ENCODE data around the gene ZIC1. TPM values are rescaled to one million over a fixed set of nuclear protein-coding genes. Genes with fewer than 3 reads are reported as not detected.

The ZIC1 gene
- total RNA-seq, 3 donors from 2014 or later = 0.48 TPM; not detected in 2

DNA sequence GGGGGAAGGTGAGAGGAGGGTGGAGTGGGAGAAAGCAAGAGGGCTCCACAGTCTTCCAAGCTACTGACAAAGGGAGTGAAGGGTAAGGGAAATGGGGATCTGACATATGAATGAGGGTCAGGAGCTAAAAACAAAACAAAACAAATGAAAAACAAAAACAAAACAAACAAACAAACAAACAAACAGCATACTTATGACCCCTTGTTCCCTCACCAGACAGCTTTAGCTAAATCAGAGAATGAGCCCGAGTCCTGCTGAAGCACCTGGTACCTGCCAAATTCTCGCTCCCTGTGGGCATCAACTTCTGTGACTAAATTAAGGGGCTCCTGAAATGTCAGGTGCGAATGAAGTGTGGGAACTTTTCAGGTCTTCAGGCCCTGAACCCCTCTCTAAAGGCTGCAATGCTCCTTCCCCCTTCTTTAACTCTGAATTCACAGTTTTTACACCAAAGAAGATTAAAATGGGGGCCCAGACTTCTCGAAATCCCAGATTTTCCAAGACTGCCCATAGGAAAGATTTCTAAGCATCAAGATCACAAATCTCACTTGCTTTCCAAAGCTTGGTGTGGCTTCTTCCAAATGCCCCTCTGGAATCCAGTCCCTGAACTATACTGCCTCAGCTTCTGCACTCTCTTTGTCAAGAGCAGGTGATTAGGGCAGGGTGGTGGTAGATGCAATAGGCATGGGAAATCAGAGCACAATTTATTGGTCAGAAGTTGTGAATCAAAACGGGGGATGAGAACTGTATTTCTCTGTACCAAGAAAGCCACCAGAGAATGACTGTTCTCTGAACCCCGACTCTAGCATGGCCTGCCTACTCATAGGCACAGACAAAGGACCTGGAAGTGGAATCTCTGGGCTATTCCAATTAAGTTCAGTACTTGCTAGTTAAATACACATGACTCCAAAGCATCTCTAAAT, 43.7 kb upstream of the ZIC1 start:
- intact Hi-C loops (cut with DNase I, micrococcal nuclease) = no loop called here
- Histone ChIP-seq H3K9me3 (no peaks in the 10 kb centered on the region), H3K36me3 (ENCODE audit: low read depth) (no peaks in the 10 kb centered on the region), H3K4me1 (ENCODE audit: low read depth) (no peaks in the 10 kb centered on the region), H3K4me3 (no peak overlapping the region)
- ATAC-seq = no peak
- DNase-seq = no peak
- TF ChIP-seq, protein P1, sequence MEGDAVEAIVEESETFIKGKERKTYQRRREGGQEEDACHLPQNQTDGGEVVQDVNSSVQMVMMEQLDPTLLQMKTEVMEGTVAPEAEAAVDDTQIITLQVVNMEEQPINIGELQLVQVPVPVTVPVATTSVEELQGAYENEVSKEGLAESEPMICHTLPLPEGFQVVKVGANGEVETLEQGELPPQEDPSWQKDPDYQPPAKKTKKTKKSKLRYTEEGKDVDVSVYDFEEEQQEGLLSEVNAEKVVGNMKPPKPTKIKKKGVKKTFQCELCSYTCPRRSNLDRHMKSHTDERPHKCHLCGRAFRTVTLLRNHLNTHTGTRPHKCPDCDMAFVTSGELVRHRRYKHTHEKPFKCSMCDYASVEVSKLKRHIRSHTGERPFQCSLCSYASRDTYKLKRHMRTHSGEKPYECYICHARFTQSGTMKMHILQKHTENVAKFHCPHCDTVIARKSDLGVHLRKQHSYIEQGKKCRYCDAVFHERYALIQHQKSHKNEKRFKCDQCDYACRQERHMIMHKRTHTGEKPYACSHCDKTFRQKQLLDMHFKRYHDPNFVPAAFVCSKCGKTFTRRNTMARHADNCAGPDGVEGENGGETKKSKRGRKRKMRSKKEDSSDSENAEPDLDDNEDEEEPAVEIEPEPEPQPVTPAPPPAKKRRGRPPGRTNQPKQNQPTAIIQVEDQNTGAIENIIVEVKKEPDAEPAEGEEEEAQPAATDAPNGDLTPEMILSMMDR (IDR thresholded peaks at IDR 0.05) = no peak

- Histone ChIP-seq H3K36me3 (ENCODE audit: low read depth) (no peaks in the 10 kb centered on the region), H3K4me1 (ENCODE audit: low read depth) (no peaks in the 10 kb centered on the region), H3K9me3 (no peaks in the 10 kb centered on the region), H3K4me3 (no peak overlapping the region)
- intact Hi-C loops (cut with DNase I, micrococcal nuclease) = no loop called here
- DNase-seq (no peak), ATAC-seq (no peak)
- TF ChIP-seq, protein P1 (IDR thresholded peaks at IDR 0.05) = no peak
Observed at GRCh38 chr3:147367676-147368075, 41.5 kb upstream of the ZIC1 start.

GRCh38 chr3:147368151-147368550, 41.0 kb upstream of the ZIC1 start:
- H3K9me3 ChIP-seq = no peaks in the 10 kb centered on the region
- H3K36me3 ChIP-seq (ENCODE audit: low read depth) = no peaks in the 10 kb centered on the region
- TF ChIP-seq, protein P1 (IDR thresholded peaks at IDR 0.05) = no peak
- no peak for DNase-seq
- no peaks in the 10 kb centered on the region for H3K4me1 ChIP-seq (ENCODE audit: low read depth)
- intact Hi-C loops (cut with DNase I, micrococcal nuclease) = no loop called here
- H3K4me3 ChIP-seq = no peak overlapping the region
- no peak for ATAC-seq

GRCh38 chr3:147368561-147369221, 40.5 kb upstream of the ZIC1 start:
- Histone ChIP-seq H3K4me1 (ENCODE audit: low read depth) (no peaks in the 10 kb centered on the region), H3K36me3 (ENCODE audit: low read depth) (no peaks in the 10 kb centered on the region), H3K4me3 (no peak overlapping the region), H3K9me3 (no peaks in the 10 kb centered on the region)
- TF ChIP-seq, protein P1 (IDR thresholded peaks at IDR 0.05) = no peak
- intact Hi-C loops (cut with DNase I, micrococcal nuclease) = no loop called here
- no peak for DNase-seq
- no peak for ATAC-seq

DNA sequence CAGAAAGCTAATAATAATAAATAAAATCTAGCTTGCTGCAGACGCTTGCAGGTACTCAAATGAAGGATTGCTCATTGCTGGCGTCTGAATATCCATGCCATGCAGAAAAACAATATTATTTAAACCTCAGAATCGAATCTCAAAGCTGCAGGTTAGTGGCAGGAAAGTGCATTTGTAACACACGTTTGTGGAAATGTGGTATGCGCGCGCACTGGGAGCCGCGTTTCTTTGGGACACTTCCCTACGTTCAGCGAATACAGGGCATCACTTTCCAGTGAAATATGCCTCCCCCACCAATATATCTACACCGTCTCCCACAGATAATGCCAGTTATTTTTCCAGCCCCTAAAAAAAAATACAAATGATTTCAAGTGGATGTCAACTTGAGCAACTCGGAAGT, 39.9 kb upstream of the ZIC1 start:
- Histone ChIP-seq H3K4me3 (no peak overlapping the region), H3K36me3 (ENCODE audit: low read depth) (no peaks in the 10 kb centered on the region), H3K4me1 (ENCODE audit: low read depth) (no peaks in the 10 kb centered on the region), H3K9me3 (no peaks in the 10 kb centered on the region)
- intact Hi-C loops (cut with DNase I, micrococcal nuclease) = no loop called here
- DNase-seq (no peak), ATAC-seq (no peak)
- TF ChIP-seq, protein P1 (IDR thresholded peaks at IDR 0.05) = no peak
